PC-3 (cell line): ENCODE results near the gene BMS1.

Experiments used
- EZH2 ChIP-seq: fragments of 300-600 bp; sonication (generic); IDR thresholded peaks from one replicate; pipeline ENCODE4 v1.6.1; 2017; ENCODE audit warnings: antibody characterized with exemption, mild to moderate bottlenecking, low read length; ENCODE audit not compliant: unreplicated experiment
- EZH2phosphoT487 ChIP-seq: fragments of 300-600 bp; sonication (generic); IDR thresholded peaks from 2 replicates; pipeline ENCODE4 v1.6.1; 2018; ENCODE audit warnings: mild to moderate bottlenecking, antibody characterized with exemption, low read length, borderline replicate concordance
- TF ChIP-seq, protein P1 (sequence below): fragments of 300-600 bp; sonication (generic); conservative IDR thresholded peaks from 2 replicates; pipeline ENCODE4 v1.5.1; 2017; ENCODE audit warnings: antibody characterized with exemption, low read depth, mild to moderate bottlenecking, low read length

DNA sequence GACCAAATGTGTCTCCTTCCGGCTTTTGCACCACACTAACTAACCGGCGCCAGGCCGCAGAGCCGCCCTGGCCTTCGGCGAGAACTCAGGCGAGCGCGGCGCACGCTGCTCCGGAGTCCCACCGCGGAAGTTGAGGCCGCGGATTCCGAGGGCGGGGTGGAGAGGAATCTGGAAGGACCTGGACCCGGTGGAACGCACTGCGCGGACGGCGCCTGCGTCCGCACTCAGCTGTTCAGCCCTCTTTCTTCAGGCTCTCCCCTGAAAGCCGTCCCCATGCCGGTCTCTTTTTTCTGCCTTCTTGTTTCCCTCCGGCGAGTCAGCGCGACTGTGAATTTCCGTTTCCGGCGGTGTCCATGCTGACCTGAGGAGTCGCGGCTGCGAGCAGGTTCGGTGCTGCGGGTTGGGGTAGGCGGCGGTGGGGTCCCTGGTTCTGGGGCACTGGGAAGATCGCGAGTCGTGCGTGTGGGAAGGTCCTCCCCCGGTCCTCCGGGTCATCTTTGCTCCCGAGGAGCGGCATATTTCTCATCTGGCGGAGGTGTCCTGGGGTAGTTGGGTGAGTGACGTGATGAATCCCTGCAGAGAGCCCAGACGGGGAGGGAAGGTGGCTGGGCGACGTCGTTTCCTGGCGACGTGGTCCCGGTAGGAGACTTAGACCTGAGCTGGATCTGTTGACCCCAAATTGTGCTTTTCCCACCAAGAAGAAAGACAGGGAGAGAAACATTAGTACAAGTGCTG, at the start of gene BMS1:
- TF ChIP-seq EZH2, result no peak
- TF ChIP-seq, protein P1, sequence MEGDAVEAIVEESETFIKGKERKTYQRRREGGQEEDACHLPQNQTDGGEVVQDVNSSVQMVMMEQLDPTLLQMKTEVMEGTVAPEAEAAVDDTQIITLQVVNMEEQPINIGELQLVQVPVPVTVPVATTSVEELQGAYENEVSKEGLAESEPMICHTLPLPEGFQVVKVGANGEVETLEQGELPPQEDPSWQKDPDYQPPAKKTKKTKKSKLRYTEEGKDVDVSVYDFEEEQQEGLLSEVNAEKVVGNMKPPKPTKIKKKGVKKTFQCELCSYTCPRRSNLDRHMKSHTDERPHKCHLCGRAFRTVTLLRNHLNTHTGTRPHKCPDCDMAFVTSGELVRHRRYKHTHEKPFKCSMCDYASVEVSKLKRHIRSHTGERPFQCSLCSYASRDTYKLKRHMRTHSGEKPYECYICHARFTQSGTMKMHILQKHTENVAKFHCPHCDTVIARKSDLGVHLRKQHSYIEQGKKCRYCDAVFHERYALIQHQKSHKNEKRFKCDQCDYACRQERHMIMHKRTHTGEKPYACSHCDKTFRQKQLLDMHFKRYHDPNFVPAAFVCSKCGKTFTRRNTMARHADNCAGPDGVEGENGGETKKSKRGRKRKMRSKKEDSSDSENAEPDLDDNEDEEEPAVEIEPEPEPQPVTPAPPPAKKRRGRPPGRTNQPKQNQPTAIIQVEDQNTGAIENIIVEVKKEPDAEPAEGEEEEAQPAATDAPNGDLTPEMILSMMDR, result no peak
- TF ChIP-seq EZH2phosphoT487, result no peak
